HG02610 (cell line): Measurements from ENCODE around the gene FOXI3.

Experiments
- ATAC-seq: cut with Tn5 transposase; IDR thresholded peaks from one replicate; pipeline ENCODE4 v1.9.1; 2021; ENCODE audit warnings: mild to moderate bottlenecking, moderate library complexity; ENCODE audit not compliant: unreplicated experiment

The FOXI3 gene

DNA sequence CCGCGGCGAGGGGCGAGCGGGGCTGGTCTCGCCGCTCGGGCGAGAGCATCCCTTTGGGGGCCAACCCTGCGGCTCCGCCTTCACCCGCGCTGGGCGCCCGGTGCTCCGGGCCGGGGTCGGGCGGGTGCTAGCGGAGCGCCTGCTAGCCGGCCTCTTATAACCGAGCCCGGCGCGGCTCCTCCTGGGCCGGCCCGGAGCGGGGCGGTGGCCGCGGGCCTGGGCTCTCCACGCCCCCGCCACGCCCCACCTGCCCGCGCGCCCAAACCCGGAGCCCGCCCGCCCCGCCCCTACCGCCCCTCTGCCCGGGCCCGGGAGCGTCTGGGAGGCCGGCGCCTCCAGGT is at the start of gene FOXI3:
Gene FOXI3 (minus strand): TSS at position 129 of the 341 bp plus-strand sequence. CDS start 158 bp downstream, outside the sequence.
- no peak for ATAC-seq

DNA sequence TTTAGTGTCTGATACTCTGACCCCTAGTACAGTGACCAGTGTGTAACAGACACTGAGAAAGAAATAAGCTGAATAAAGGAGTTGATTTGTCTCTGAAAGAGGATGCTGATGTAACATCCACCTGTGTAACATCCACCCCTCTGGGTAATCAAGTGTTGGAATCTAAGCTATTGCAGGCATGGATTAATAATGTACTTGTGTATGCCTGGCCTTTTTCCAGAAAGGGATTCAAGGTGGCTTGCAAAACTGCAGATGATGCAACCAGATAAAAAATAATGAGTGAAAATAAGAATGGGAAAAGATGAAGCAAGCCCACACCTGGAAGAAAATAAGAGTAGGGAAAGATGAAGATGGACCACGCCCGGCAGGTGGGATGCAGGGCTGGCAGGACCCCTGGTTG is 48.2 kb upstream of the FOXI3 start:
- ATAC-seq = no peak

DNA sequence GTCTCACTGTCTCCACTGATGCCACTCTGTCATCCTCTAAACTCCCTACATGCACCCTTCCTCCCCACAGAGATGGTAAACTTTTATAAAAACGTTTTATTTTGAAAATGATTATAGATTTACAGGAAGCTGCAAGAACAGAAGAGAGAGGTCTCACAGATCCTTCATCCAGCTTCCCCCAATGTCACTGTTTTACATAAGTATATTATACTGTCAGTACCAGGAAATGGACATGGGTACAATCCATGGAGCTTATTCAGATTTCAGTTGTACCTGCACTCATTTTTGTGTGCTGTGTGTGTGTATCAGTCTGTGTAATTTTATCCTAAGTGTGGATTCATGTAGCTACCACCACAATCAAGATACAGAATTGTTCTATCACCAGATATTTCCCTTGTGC is 46.7 kb upstream of the FOXI3 start:
- ATAC-seq = no peak

DNA sequence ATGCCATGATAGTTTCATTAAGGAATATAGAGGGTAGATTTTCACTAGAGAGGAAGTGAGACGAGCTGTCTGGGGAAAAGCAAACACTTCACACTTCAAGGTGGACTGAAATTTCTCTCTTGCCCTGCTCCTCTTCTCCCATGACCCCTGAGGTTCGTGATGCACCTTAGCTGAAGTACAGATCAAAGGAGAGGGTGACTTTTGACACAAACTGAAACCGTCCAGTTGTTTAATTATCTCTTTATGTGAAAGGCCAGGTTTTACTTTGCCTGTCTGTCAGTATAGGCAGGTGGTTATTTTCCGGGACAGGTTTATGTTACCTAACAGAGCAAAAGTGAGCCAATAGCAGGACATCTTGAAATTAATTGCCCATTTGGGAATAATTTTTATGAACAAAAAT is 41.0 kb upstream of the FOXI3 start:
- no peak for ATAC-seq

DNA sequence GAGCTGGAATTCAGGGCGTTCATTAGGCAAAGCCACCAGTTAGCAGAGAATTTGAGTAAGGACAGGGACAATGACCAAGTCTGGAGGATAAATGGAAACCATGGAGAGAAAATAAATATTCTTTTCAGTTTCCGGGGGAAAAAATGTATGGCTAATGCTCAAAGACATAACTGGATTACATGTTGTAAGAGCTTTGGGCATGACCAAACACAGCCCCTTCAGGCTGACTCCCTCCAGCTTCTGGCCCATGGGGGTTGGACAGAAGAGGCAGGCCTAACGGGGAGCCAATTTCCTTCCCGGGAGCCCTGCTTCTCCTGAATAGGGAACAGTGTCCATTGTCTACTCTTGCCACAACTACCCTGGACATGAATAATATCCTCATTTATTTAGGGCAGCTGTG is 39.5 kb upstream of the FOXI3 start:
- no peak for ATAC-seq

DNA sequence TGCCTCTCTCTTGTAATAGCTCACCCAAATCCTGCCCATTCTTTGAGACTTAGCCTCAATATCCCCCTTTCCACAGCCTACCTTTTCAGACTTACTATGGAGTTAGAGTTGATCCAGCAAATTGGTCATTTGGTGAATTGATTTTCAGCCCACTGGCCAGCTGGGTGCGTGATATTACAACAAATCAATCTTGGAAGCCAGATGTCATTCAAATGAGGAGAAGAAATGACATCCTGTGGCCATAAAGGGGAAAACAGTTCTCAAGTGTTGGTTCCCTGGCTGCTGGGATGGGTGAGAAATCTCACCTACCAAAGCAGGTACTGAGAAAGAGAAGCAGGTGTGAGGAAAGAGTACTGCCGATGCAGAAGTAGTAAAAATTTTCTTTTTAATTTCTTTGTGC is 36.7 kb upstream of the FOXI3 start:
- ATAC-seq = no peak

DNA sequence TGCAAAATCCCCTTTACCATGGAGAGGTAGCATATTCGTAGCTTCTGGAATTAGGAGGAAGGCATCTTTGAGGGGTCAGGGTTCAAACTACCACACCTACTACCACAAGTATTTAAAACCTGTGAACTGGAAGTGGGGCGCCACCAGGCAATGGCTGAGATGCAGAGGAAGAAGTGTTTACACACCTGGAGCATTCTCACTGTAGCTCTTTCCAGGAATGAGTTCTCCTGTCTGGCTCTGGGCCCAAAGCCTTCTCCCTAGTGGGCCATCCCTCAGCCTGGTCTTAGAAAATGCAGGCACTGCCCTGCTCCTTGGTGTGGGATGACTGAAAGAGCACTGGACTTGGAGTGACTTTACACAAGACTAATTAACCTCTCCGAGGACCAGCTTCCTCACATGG is 30.7 kb upstream of the FOXI3 start:
- no peak for ATAC-seq

DNA sequence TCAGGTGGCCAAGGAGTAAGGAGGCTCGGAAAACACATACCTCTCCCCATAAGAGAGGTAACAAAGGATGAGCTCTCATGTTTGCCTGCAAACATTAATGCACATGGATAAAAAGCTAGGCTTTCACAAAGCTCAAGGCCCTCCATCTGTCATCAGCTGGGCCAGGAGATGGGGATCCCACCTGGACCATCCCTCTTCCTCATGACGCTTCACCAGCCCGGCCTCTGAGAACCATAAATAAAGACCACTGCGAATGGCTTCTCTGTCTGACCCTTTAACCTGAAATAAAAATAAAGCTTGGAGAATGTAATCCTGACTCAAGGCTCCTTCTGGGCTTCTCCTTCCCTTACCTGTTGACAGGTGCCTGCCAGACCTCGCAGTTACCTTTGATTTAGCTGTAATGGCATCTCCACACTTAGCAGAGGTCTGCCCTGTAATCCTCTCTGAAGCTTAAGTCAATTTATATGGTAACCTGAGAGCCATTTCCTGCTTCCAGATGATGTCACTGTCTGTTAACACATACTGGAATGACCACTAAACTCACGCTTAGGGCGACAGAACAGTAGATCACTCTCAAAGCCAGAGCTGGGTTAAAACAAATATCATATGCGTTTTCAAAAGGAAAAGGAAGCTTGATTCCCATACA is 29.3 kb upstream of the FOXI3 start:
- ATAC-seq = no peak

DNA sequence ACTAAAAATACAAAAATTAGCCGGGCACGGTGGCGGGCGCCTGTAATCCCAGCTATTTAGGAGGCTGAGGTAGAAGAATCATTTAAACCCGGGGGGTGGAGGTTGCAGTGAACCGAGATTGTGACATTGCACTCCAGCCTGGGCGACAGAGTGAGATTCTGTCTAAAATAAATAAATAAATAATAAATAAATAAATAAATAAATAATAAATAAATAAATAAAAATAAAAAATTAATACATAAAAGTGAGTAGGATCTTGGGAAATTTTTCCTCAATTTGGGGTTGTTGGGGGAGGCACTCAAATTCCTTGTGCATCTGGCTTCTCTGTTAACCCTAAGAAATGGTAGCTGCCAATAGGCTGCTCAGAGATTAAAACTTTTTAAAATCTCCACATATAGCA is 20.3 kb upstream of the FOXI3 start:
- ATAC-seq = no peak

DNA sequence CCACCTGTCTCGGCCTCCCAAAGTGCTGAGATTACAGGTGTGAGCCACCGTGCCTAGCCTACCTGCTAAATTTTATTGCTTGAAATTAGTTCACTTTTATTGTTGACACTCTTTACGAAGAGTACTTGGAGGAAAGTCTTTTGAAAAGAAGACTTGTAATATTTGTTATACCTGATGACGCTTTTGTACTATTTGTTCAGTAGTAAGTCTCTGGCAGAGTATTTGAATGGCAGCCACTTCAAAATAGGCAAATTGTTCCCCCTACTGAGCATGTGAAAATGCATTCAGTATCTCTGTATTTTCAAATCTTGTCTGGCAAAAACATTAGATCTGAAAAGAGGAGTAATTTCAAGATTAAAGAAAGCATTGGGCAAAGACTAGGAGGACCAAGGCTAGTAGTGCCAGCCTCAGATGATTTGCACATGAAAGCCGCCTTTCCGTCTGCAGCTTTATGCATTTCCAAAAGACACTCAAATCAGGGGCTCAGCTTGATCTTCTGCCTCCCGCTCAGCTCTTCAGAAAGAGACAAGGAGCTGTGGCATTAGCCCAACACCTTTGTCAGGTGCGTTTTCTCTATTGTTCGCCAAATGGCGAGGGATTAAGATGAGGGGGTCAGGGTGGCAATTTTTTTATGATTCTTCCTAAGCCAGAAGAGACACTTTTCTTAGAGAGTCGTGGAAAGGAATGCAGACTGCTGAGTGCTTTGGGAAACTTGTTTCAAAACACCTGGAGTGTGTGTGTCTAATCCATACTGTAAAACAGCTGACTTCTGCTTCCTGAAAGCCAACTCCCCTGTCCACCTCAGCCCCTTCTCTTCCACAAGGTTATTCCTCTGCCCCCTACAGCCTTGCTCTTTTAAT is 18.8 kb upstream of the FOXI3 start:
- no peak for ATAC-seq

DNA sequence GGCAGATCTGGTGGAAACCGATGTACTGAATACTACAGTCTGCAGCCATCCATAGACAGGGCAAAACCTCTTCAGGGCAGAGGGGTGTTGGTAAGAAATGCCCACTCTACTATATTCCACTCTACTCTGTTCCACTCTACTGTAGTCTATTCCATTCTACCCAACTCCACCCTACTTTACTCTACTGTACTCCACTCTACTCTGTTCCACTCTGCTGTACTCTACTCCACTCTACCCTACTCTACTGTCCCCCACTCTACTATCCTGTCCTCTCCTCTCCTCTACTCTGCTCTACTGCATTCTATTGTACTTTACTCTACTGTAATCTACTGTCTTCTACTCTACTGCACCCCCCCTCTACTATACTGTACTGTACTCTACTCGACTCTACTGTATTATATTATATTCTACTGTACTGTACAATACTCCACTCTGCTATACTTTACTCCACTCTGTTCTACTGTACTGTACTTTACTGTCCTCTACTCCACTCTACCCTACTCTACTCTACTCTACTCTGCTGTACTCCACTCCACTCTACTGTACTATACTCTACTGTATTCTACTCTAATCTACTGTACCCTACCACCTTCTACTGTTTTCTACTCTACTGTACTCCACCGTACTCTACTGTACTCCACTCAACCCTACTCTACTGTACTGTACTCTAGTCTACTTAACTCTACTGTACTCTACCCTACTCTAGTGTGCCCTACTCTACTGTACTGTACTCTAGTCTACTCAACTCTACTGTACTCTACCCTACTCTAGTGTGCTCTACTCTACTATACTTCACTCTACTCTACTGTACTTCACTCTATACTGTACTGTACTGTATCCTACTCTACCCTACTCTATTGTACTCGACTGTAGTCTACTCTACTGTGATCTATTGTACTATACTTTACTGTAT is 17.0 kb upstream of the FOXI3 start:
- ATAC-seq = no peak

DNA sequence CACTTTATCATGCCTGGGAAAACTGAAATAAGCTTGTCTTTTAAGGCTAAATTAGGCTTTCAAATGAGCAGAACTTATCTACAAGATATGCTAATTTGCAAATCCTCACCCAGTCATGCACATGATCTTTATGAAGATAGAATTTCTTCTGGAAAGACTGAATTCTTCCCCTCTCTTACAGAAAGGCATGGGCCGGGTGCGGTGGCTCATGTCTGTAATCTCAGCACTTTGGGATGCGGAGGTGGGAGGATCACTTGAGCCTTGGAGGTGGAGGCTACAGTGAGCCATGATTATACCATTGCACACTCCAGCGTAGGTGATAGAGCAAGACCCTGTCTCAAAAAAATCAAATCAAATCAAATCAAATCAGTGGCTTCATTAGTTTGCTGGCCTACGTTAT is 11.7 kb upstream of the FOXI3 start:
- no peak for ATAC-seq

DNA sequence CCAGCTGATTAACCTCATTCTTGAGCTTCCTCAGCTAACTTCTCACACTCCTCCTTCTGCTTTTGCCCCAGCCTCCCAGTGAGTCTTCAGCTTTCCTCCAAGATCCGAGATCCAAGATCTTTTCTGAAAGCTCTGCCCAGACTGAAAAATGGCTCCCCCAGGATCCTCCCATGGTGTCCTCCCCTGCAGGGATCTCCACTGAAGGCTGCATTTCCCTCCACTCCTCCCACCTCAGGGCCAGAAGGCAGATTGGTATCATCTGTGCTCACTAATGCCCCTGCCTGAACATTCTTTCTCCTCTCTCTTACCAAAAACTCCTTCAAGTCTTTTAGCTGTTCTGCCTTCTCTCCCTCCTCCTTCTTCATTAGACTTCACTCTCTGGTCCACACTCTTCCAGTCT is 6.1 kb upstream of the FOXI3 start:
- no peak for ATAC-seq

DNA sequence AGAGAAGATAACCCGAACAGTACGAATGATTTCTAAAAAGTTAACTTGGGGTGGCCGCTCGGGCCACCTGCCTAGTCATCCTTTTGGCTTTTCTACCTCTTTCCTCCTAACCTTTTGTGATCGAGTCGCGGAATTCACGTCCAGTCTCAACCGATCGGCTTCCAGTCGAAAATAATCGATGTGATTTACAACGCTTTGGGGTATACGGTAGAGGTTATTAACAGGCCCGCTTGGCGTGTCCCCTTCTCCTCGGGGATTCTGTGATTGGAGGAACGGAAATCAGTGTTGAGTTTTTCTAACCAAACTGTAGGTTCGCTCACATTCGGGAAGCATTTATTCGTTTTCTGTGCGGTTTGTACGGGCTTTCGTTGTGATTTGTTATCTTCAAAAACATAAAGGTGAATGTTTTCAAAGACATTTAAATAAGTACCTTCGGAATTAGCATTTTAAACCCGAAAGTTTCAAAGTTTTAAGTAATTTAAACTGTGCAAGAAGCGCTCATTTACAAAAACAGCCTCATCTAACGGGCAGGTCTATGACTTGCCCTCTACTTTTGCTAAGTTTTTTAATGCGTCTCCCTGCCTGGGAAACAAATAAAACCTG is 588 bp upstream of the FOXI3 start:
- no peak for ATAC-seq

DNA sequence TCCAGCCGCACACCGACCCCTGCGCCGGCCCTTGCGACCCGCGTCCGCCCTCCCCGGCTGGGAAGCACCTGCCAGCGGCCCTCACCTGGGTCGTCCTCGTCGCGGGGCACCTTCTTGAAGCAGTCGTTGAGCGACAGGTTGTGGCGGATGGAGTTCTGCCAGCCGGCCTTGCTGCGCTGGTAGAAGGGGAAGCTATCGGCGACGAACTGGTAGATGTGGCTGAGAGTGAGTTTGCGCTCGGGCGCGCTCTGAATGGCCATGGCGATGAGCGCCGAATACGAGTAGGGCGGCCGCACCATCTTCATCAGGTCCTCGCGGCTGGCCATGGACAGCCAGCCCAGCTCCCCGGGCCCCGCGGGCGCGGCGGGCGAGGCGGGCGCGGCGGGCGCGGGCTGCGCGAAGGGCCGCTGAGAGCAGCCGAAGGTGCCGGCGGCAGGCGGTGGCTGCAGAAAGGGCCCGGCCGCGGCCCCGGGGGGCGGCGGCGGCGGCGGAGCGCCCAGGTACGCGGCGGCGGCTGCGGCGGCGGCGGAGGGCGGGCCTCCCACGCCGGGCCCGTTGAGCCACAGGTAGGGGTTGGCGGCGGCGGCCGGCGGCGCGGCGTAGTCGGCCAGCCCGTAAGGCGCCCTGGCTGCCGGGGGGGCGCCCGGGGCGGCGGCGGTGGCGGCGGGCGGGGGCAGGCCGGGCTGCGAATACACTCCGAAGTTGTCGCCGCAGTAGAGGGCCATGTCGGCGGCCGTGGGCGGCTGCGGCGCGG is 505 bp downstream of the FOXI3 start:
- ATAC-seq = no peak

DNA sequence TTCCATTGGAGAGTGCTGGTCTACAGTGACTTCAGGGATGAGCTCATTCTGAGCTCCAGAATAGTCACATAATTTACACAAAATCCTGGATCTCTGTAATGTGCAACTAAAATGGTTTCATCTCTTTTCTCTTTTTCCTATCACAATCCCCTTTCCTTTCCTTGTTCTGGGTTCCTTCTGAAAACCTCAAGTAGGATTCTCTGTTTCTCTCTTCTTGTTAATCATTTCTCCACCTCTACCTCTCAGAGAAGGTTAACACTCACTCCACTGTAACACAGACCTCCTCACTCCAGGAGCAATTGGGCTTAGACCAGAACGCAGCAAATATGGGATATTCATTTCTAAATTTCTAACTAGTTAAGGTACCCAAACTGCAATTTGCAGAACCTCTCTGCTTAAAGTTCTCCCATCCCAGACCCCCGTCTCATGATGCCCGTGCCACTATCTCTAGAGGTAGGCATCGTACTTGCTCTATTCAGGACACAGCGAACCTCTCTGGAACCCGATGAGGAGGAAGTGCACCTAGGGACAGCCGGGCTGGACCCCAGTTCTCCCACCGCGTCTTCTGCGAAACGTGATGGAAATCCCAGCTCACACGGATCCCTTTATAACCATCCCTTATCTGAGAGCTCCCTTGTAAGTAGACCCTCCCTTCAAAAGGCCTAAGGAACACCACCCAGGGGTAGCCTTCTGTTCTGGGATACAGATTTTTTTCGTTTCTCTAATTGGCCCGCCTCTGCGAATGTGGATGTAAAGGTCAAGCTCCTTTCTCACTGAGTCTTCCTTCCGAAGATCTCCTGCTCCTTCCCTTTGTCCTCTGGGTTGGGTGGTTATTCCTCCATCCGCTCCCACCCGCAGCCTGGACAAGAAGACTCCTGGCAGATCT is 1.3 kb downstream of the FOXI3 start:
- ATAC-seq = no peak

DNA sequence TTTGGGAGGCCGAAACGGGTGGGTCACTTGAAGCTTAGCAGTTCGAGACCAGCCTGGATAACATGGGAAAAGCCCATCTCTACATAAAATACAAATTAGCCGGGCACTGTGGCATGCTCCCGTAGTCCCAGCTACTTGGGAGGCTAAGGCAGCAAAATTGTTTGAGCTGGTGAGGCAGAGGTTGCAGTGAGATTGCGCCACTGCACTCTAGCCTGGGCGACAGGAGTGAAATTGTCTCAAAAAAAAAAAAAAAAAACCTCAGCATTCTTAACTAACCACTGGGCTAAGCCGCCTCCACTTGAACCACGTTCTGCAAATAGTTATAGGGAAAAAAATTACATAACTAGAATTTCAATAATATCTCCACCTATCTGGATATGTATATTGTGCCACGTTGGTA is 2.3 kb downstream of the FOXI3 start:
- ATAC-seq = no peak

DNA sequence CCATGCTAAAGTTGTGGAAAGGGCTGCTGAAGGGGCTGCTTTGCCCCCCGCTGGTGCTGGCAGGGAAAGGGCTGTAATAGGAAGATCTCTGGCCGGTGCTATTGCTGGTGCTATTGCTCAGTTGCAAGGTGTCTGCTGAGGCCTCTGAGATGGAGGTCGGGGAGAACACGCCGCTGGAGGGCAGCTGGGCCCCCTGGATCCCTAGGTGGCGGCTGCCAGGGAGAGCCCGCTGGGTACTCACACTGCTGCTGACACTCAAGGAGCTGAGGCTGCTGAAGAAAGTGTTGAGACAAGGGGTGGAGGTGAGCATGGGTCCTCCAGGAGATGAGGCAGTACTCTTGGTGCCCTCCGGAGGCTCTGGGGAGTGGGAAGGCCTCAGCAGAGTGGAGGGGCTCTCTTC is 4.2 kb downstream of the FOXI3 start:
- no peak for ATAC-seq

DNA sequence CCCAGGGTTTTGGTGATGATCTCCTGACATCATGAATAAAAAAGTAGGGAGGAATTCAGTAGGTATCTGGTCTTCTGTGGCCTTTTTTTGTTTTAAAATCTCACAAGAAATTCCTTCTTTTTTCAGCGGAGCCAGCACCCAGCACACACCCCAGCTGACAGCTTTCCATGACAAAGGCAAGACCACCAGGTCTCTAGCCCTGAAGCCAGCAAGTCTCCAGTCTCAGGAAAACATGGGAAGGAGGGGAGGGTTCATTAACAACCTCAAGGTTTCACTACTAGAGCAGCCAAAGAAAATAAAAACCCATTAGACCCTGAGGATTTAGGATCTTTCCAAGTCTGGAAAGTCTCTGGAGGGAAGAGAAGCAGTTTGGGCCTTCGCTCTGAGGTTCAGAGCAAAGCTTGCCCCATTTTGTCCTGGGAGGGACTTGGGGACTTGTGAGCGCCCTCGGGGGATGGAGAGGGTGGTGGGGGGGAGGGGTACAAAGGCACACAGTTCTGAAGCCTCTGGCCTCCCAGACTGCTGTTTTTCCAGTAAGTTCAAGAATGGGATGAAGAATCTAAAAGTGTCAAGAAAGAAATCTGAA is 9.0 kb downstream of the FOXI3 start:
- no peak for ATAC-seq
